ENCODE measurements around the gene UBE3B. TPM values are rescaled to one million over a fixed set of nuclear protein-coding genes. Genes with fewer than 3 reads are reported as not detected.

Gene UBE3B
- total RNA-seq, 1 experiment from 2014 or later = 38.6 TPM

DNA sequence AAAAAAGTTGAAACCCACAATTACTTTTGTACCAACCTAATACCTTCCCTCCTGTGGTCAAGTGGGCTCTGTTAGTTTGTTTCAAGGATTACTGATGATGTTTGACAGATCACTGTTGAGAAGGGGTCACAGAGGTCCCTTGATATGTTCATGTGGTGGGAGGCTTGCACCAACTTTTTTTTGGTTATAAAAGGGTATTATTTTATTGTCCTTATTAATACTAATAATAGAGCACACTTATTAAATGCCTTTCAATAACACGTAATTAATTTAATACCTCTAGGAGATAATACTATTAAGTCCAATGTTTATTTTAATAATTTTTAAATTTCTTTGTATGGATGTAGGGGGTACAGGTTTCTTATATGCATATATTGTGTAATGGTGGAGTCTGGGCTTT lies 4.4 kb downstream of the UBE3B start:
- intact Hi-C loops (cut with micrococcal nuclease) = no loop called here
- ChIA-PET CTCF (interaction anchor here (1.4 kb wide), 1 partner anchor 54 kb away, joined by 3 read pairs; no protein-coding TSS in a partner anchor), POLR2A (no interaction called here)
- Mint-ChIP-seq H3K9me3 (ENCODE audit: unreplicated experiment) (no peaks in the 10 kb centered on the region), H3K27ac (ENCODE audit: low read depth, unreplicated experiment) (no peak overlapping the region), H3K4me3 (ENCODE audit: unreplicated experiment) (no peak overlapping the region), H3K4me1 (ENCODE audit: insufficient read depth, unreplicated experiment) (no peaks in the 10 kb centered on the region), H3K27me3 (ENCODE audit: insufficient read depth, unreplicated experiment) (no peaks in the 10 kb centered on the region), H3K36me3 (ENCODE audit: insufficient read depth, unreplicated experiment) (peaks cover 46% of the 10 kb centered on the region)
- BruUV-seq (replicated peaks) = no TSS peak
- no peak for TF ChIP-seq CTCF (IDR thresholded peaks at IDR 0.05; ENCODE audit: unreplicated experiment)
- DNase-seq (ENCODE audit: unreplicated experiment) = no peak

- no peak for TF ChIP-seq CTCF (IDR thresholded peaks at IDR 0.05; ENCODE audit: unreplicated experiment)
- Mint-ChIP-seq H3K4me1 (ENCODE audit: insufficient read depth, unreplicated experiment) (no peaks in the 10 kb centered on the region), H3K36me3 (ENCODE audit: insufficient read depth, unreplicated experiment) (peaks cover 52% of the 10 kb centered on the region), H3K4me3 (ENCODE audit: unreplicated experiment) (no peak overlapping the region), H3K9me3 (ENCODE audit: unreplicated experiment) (no peaks in the 10 kb centered on the region), H3K27me3 (ENCODE audit: insufficient read depth, unreplicated experiment) (no peaks in the 10 kb centered on the region), H3K27ac (ENCODE audit: low read depth, unreplicated experiment) (no peak overlapping the region)
- POLR2A ChIA-PET = interaction anchor here (1.3 kb wide), 1 partner anchor 19 kb away, joined by 3 read pairs; no protein-coding TSS in a partner anchor
- CTCF ChIA-PET = interaction anchor here (1.0 to 1.8 kb wide), 2 partner anchors 7 to 55 kb away, joined by 4 to 6 read pairs; no protein-coding TSS in a partner anchor
- DNase-seq (ENCODE audit: unreplicated experiment) = no peak
- intact Hi-C loops (cut with micrococcal nuclease) = no loop called here
- no TSS peak for BruUV-seq (replicated peaks)
Observed at GRCh38 chr12:109482491-109482890, 5.1 kb downstream of the UBE3B start.

- DNase-seq (ENCODE audit: unreplicated experiment) = no peak
- no peak for TF ChIP-seq CTCF (IDR thresholded peaks at IDR 0.05; ENCODE audit: unreplicated experiment)
- Mint-ChIP-seq H3K36me3 (ENCODE audit: insufficient read depth, unreplicated experiment) (peaks cover 56% of the 10 kb centered on the region), H3K9me3 (ENCODE audit: unreplicated experiment) (no peaks in the 10 kb centered on the region), H3K27ac (ENCODE audit: low read depth, unreplicated experiment) (no peak overlapping the region), H3K27me3 (ENCODE audit: insufficient read depth, unreplicated experiment) (no peaks in the 10 kb centered on the region), H3K4me1 (ENCODE audit: insufficient read depth, unreplicated experiment) (no peaks in the 10 kb centered on the region), H3K4me3 (ENCODE audit: unreplicated experiment) (no peak overlapping the region)
- no TSS peak for BruUV-seq (replicated peaks)
- intact Hi-C loops (cut with micrococcal nuclease) = no loop called here
- ChIA-PET CTCF (interaction anchor here (0.6 to 1.8 kb wide), 3 partner anchors 8 to 389 kb away, joined by 3 to 6 read pairs (median 4); no protein-coding TSS in a partner anchor), POLR2A (interaction anchor here (1.3 kb wide), 1 partner anchor 19 kb away, joined by 3 read pairs; no protein-coding TSS in a partner anchor)
Observed at GRCh38 chr12:109482894-109483293, 5.5 kb downstream of the UBE3B start.

GRCh38 chr12:109483346-109483745 lies 5.9 kb downstream of the UBE3B start:
- no TSS peak for BruUV-seq (replicated peaks)
- H3K9me3 Mint-ChIP-seq (ENCODE audit: unreplicated experiment) = no peaks in the 10 kb centered on the region
- no peak overlapping the region for H3K4me3 Mint-ChIP-seq (ENCODE audit: unreplicated experiment)
- DNase-seq (ENCODE audit: unreplicated experiment) = no peak
- intact Hi-C loops (cut with micrococcal nuclease) = no loop called here
- POLR2A ChIA-PET = interaction anchor here (1.3 kb wide), 1 partner anchor 20 kb away, joined by 3 read pairs; no protein-coding TSS in a partner anchor
- CTCF ChIA-PET = interaction anchor here (0.6 to 1.8 kb wide), 3 partner anchors 8 to 389 kb away, joined by 3 to 6 read pairs (median 4); no protein-coding TSS in a partner anchor
- no peak overlapping the region for H3K27ac Mint-ChIP-seq (ENCODE audit: low read depth, unreplicated experiment)
- TF ChIP-seq CTCF (IDR thresholded peaks at IDR 0.05; ENCODE audit: unreplicated experiment) = no peak
- H3K27me3 Mint-ChIP-seq (ENCODE audit: insufficient read depth, unreplicated experiment) = no peaks in the 10 kb centered on the region
- peaks cover 61% of the 10 kb centered on the region for H3K36me3 Mint-ChIP-seq (ENCODE audit: insufficient read depth, unreplicated experiment)
- H3K4me1 Mint-ChIP-seq (ENCODE audit: insufficient read depth, unreplicated experiment) = no peaks in the 10 kb centered on the region

Measured in MCF 10A (cell line).